OCI-LY1 (cell line): ENCODE data around the gene FARP1.

ENCODE experiments used
- EZH2 ChIP-seq: fragments of 200-600 bp; sonication (generic), shearing (Covaris generic); IDR thresholded peaks from 2 replicates; pipeline ENCODE4 v1.8.0; 2017; ENCODE audit warnings: borderline replicate concordance, mixed run types, mild to moderate bottlenecking, antibody characterized with exemption, low read length, moderate library complexity, mixed read lengths
- TF ChIP-seq, protein P1 (sequence below): fragments of 200-600 bp; sonication (generic), shearing (Covaris generic); IDR thresholded peaks from 2 replicates; pipeline ENCODE4 v1.5.1; 2017; ENCODE audit warnings: mild to moderate bottlenecking, antibody characterized with exemption, low read length, moderate library complexity, mixed read lengths

DNA sequence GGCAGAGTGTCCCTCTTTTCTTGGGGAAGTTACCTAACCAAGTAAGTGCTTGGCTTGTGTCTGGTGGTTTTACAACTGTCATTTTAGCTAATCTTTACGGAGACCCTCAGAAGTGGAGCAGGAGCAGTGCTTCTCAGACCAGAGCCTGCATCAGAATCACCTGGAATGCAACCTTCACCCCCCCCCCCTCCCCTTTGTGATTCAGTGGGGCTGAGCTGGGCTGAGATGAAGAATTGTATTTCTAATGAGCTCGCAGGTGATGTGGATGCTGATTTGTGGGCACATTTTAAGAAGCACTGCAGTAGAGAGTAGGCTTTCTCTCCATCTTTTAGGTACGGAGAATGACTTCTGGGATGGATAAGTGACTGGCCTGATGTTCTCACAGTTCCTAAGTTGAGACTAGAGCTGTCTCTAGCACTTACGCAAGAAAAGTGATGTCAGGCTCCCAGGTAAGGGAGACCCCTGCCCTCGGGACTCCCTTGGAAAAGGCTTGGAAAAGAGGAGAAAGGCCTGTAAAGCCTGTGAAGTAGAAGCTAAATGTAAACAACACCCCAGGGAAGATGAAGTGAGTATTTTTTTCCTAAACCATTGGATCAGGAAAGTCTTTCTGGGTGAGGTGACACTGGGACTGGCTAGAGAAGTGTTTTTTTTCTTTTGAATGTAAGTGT lies 57.5 kb downstream of the FARP1 start:
- TF ChIP-seq, protein P1, sequence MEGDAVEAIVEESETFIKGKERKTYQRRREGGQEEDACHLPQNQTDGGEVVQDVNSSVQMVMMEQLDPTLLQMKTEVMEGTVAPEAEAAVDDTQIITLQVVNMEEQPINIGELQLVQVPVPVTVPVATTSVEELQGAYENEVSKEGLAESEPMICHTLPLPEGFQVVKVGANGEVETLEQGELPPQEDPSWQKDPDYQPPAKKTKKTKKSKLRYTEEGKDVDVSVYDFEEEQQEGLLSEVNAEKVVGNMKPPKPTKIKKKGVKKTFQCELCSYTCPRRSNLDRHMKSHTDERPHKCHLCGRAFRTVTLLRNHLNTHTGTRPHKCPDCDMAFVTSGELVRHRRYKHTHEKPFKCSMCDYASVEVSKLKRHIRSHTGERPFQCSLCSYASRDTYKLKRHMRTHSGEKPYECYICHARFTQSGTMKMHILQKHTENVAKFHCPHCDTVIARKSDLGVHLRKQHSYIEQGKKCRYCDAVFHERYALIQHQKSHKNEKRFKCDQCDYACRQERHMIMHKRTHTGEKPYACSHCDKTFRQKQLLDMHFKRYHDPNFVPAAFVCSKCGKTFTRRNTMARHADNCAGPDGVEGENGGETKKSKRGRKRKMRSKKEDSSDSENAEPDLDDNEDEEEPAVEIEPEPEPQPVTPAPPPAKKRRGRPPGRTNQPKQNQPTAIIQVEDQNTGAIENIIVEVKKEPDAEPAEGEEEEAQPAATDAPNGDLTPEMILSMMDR = no peak
- TF ChIP-seq EZH2 = no peak
